ENCODE data around the gene OSBPL10. TPM values are rescaled to one million over a fixed set of nuclear protein-coding genes. Genes with fewer than 3 reads are reported as not detected.

OSBPL10 gene
- total and polyA plus RNA-seq, 2 of the 8 experiments (the other 6 are each of a cell fraction or from before 2014, with no cell fraction given) = 26.2 to 86.7 TPM

- TF ChIP-seq CHD7 (IDR thresholded peaks at IDR 0.05; ENCODE audit: insufficient replicate concordance, low read length) (no peak), RBBP5 (IDR thresholded peaks at IDR 0.05; ENCODE audit: borderline replicate concordance, low read depth, low read length) (no peak), JUN (IDR thresholded peaks at IDR 0.05; ENCODE audit: low read depth, low read length) (no peak), KDM1A (IDR thresholded peaks at IDR 0.05; ENCODE audit: borderline replicate concordance, low read length) (no peak), EZH2 (IDR thresholded peaks at IDR 0.05; ENCODE audit: low read depth, low read length, severe bottlenecking) (no peak)
Measured at GRCh38 chr3:31831591-31831990, 149.5 kb downstream of the OSBPL10 start (continued).
